ENCODE measurements around the gene WDR4.

DNA sequence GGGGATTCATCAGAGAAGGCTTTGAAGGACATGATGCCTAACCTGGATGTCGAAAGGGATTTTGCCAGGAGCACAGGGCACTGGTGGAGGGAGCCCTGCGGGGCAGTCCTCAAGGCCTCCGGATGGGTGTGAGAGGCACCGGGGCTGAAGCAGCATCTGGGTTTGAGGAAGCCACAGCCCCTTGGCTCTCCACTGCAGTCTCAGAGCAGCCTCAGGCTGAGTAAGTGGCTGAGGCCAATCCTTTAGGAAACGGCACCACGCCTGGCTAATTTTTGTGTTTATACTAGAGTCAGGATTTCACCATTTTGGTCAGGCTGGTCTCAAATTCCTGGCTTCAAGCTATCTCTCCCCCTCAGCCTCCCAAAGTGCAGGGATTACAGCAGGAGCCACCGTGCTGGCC is 34.1 kb upstream of the WDR4 start:
- TF ChIP-seq, protein P1, sequence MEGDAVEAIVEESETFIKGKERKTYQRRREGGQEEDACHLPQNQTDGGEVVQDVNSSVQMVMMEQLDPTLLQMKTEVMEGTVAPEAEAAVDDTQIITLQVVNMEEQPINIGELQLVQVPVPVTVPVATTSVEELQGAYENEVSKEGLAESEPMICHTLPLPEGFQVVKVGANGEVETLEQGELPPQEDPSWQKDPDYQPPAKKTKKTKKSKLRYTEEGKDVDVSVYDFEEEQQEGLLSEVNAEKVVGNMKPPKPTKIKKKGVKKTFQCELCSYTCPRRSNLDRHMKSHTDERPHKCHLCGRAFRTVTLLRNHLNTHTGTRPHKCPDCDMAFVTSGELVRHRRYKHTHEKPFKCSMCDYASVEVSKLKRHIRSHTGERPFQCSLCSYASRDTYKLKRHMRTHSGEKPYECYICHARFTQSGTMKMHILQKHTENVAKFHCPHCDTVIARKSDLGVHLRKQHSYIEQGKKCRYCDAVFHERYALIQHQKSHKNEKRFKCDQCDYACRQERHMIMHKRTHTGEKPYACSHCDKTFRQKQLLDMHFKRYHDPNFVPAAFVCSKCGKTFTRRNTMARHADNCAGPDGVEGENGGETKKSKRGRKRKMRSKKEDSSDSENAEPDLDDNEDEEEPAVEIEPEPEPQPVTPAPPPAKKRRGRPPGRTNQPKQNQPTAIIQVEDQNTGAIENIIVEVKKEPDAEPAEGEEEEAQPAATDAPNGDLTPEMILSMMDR (IDR thresholded peaks at IDR 0.05) = no peak
- TF ChIP-seq POLR2A (IDR thresholded peaks at IDR 0.05) (no peak), POLR2AphosphoS5 (IDR thresholded peaks at IDR 0.05) (no peak)

Data from transverse colon (tissue), 4 donors.